Keratinocyte (primary cell): ENCODE data around the gene GRM5. TPM values are rescaled to one million over a fixed set of nuclear protein-coding genes. Genes with fewer than 3 reads are reported as not detected.

ENCODE experiments used
- DNase-seq: peaks from one replicate; pipeline ENCODE4 v3.0.0-alpha.2; 2011; ENCODE audit warnings: low read depth, missing footprints, low spot score
- FAIRE-seq: peaks from 2 replicates; lab custom pipeline; 2011; peaks lifted over from hg19 to GRCh38; lab: Jason Lieb, UNC
- H2AFZ ChIP-seq: 2 replicates; pipeline ENCODE4 v1.6.0; 2012; ENCODE audit warnings: low read length, control low read depth, inconsistent platforms; ENCODE audit not compliant: control insufficient read depth
- H3K27ac ChIP-seq: 2 replicates; pipeline ENCODE4 v1.5.1; 2011; ENCODE audit warnings: low read length; ENCODE audit not compliant: control insufficient read depth, insufficient read depth
- H3K27me3 ChIP-seq: 3 replicates; pipeline ENCODE4 v1.6.0; 2011; ENCODE audit warnings: low read length; ENCODE audit not compliant: control insufficient read depth, insufficient read depth; ENCODE audit errors: extremely low read depth
- H3K36me3 ChIP-seq, 2 experiments: 2 replicates in 1 of 2; 3 replicates in 1 of 2; pipeline ENCODE4 v1.5.1; 2011; ENCODE audit warnings: low read length in 2 of 2, mild to moderate bottlenecking in 1 of 2; ENCODE audit not compliant: control insufficient read depth in 2 of 2, insufficient read depth in 2 of 2; ENCODE audit errors: extremely low read depth in 1 of 2
- H3K4me1 ChIP-seq: 3 replicates; pipeline ENCODE4 v1.5.1; 2011; ENCODE audit warnings: low read length; ENCODE audit not compliant: control insufficient read depth, insufficient read depth; ENCODE audit errors: extremely low read depth
- H3K4me2 ChIP-seq: 3 replicates; pipeline ENCODE4 v1.6.0; 2011; ENCODE audit warnings: low read depth, low read length; ENCODE audit not compliant: control insufficient read depth, insufficient read depth; ENCODE audit errors: extremely low read depth
- H3K4me3 ChIP-seq, 3 experiments: fragments of 200-600 bp in 1 of 3; sonication (generic) in 1 of 3; 2 replicates in 2 of 3; 3 replicates in 1 of 3; pipeline ENCODE4 v1.5.1; 2011 to 2016; ENCODE audit warnings: low read length in 3 of 3, mild to moderate bottlenecking in 3 of 3, control low read depth in 2 of 3, inconsistent platforms in 1 of 3, low read depth in 1 of 3, mixed read lengths in 1 of 3, mixed run types in 1 of 3, moderate library complexity in 1 of 3; ENCODE audit not compliant: control insufficient read depth in 2 of 3, insufficient read depth in 2 of 3; ENCODE audit errors: extremely low read depth in 1 of 3
- H3K79me2 ChIP-seq: 2 replicates; pipeline ENCODE4 v1.6.0; 2012; ENCODE audit warnings: low read length; ENCODE audit not compliant: control insufficient read depth, insufficient read depth
- H3K9ac ChIP-seq: 3 replicates; pipeline ENCODE4 v1.6.0; 2011; ENCODE audit warnings: low read length; ENCODE audit not compliant: control insufficient read depth, insufficient read depth; ENCODE audit errors: extremely low read depth
- H3K9me1 ChIP-seq: 3 replicates; pipeline ENCODE4 v1.6.0; 2011; ENCODE audit warnings: low read length; ENCODE audit not compliant: control insufficient read depth, insufficient read depth; ENCODE audit errors: extremely low read depth
- H3K9me3 ChIP-seq: 2 replicates; pipeline ENCODE4 v1.5.1; 2012; ENCODE audit warnings: low read depth, low read length; ENCODE audit not compliant: control insufficient read depth
- H4K20me1 ChIP-seq: 3 replicates; pipeline ENCODE4 v1.6.0; 2011; ENCODE audit warnings: low read length; ENCODE audit not compliant: control insufficient read depth, insufficient read depth; ENCODE audit errors: extremely low read depth
- CTCF ChIP-seq, 3 experiments: IDR thresholded peaks in 1 of 3; conservative IDR thresholded peaks in 1 of 3; optimal IDR thresholded peaks in 1 of 3; 2 replicates in 2 of 3; 3 replicates in 1 of 3; pipeline versions ENCODE3 to v1.5.1; 2011; ENCODE audit warnings: low read length in 3 of 3, mild to moderate bottlenecking in 3 of 3, moderate library complexity in 2 of 3, control low read depth in 1 of 3, inconsistent platforms in 1 of 3; ENCODE audit not compliant: insufficient read depth in 2 of 3; ENCODE audit errors: extremely low read depth in 1 of 3
- EZH2 ChIP-seq: IDR thresholded peaks from one replicate; pipeline ENCODE4 v1.6.1; 2012; ENCODE audit warnings: inconsistent platforms, mild to moderate bottlenecking, low read length, moderate library complexity
- dilution Hi-C: fragments of 300-500 bp; cut with MboI; formaldehyde crosslinking; loops from one replicate; pipeline ENCODE4 v1.7.0; 2020; ENCODE audit warnings: low sequenced_read_pairs; ENCODE audit not compliant: extremely low pct_ligation_motif_present
- polyA plus RNA-seq, 5 experiments: library from polyadenylated mRNA; depleted of rRNA in 3 of 5; stranded (reverse) in 3 of 5; stranded (forward) in 1 of 5; unstranded in 1 of 5; fragments of >200 nt; gene quantifications; 1 replicate in 1 of 5; 2 replicates in 3 of 5; 3 replicates in 1 of 5; pipeline versions ENCODE4 v1.2.1 to v1.2.3, GENCODE V29; 2011 to 2012; ENCODE audit warnings: missing spikeins in 2 of 5, low read depth in 1 of 5, low replicate concordance in 1 of 5

GRM5 gene
- polyA plus RNA-seq, 1 donor (not counting 4 experiments of a cell fraction or from before 2014, with no cell fraction given) = not detected

- no peak overlapping the region for H3K9ac ChIP-seq
- H3K4me1 ChIP-seq = no peaks in the 10 kb centered on the region
- no peak overlapping the region for H3K27ac ChIP-seq
- H3K9me1 ChIP-seq = no peaks in the 10 kb centered on the region
- H3K36me3 ChIP-seq = no peaks in the 10 kb centered on the region
- H3K4me3 ChIP-seq = no peak overlapping the region
- TF ChIP-seq EZH2 = no peak
- TF ChIP-seq CTCF (optimal IDR thresholded peaks at IDR 0.05 in 1 of 3, IDR thresholded peaks at IDR 0.05 in 1 of 3, conservative IDR thresholded peaks at IDR 0.05 in 1 of 3; ENCODE audit: extremely low read depth in 1 of 3, insufficient read depth in 2 of 3, low read length in 3 of 3) = no peak
- no peak overlapping the region for H3K4me2 ChIP-seq
- H3K9me3 ChIP-seq = no peaks in the 10 kb centered on the region
- dilution Hi-C loops = no loop called here
- DNase-seq = no peak
- H3K27me3 ChIP-seq = no peaks in the 10 kb centered on the region
- FAIRE-seq = no peak
- H4K20me1 ChIP-seq = no peaks in the 10 kb centered on the region
- H3K79me2 ChIP-seq = no peaks in the 10 kb centered on the region
- no peak overlapping the region for H2AFZ ChIP-seq
Observed at GRCh38 chr11:88779577-88779976, 286.2 kb downstream of the GRM5 start.

GRCh38 chr11:88770475-88771079 is 295.2 kb downstream of the GRM5 start:
- Histone ChIP-seq H3K36me3 (no peaks in the 10 kb centered on the region), H3K9me1 (no peaks in the 10 kb centered on the region), H4K20me1 (no peaks in the 10 kb centered on the region), H3K4me1 (no peaks in the 10 kb centered on the region), H2AFZ (no peak overlapping the region), H3K4me2 (no peak overlapping the region), H3K9ac (no peak overlapping the region), H3K27me3 (no peaks in the 10 kb centered on the region), H3K4me3 (no peak overlapping the region), H3K27ac (no peak overlapping the region), H3K79me2 (no peaks in the 10 kb centered on the region), H3K9me3 (no peaks in the 10 kb centered on the region)
- dilution Hi-C loops = no loop called here
- DNase-seq (no peak), FAIRE-seq (no peak)
- TF ChIP-seq CTCF (optimal IDR thresholded peaks at IDR 0.05 in 1 of 3, IDR thresholded peaks at IDR 0.05 in 1 of 3, conservative IDR thresholded peaks at IDR 0.05 in 1 of 3; ENCODE audit: extremely low read depth in 1 of 3, insufficient read depth in 2 of 3, low read length in 3 of 3) = no peak
- TF ChIP-seq EZH2 = no peak
